ENCODE measurements around the gene STK24. TPM values are rescaled to one million over a fixed set of nuclear protein-coding genes. Genes with fewer than 3 reads are reported as not detected.

Gene STK24
- total RNA-seq, 2 experiments from 2014 or later = 60.4 to 88.7 TPM

- no peaks in the 10 kb centered on the region for H3K79me2 ChIP-seq (ENCODE audit: insufficient read depth, low read depth, low read length)
- peaks cover 16% of the 10 kb centered on the region for H3K4me1 ChIP-seq (ENCODE audit: insufficient read depth, low read length, poor library complexity, severe bottlenecking)
- no peaks in the 10 kb centered on the region for H3K36me3 ChIP-seq (ENCODE audit: insufficient read depth, low read length)
- TF ChIP-seq CTCF (conservative IDR thresholded peaks at IDR 0.05; ENCODE audit: low read length) = no peak
- no peak for TF ChIP-seq EZH2phosphoT487 (IDR thresholded peaks at IDR 0.05; ENCODE audit: borderline replicate concordance, low read depth, low read length)
- no peak overlapping the region for H3K27ac ChIP-seq (ENCODE audit: low read depth, low read length, poor library complexity, severe bottlenecking)
- H3K9me3 ChIP-seq (ENCODE audit: low read length) = no peaks in the 10 kb centered on the region
- H3K4me2 ChIP-seq (ENCODE audit: low read length) = no peak overlapping the region
- POLR2A ChIA-PET = no interaction called here
- intact Hi-C loops (cut with micrococcal nuclease; ENCODE audit: unreplicated experiment) = no loop called here
- BruUV-seq (replicated peaks) = no TSS peak
- DNase-seq (ENCODE audit: low spot score) = no peak
- H2AFZ ChIP-seq (ENCODE audit: low read length) = no peak overlapping the region
- no peaks in the 10 kb centered on the region for H4K20me1 ChIP-seq (ENCODE audit: insufficient read depth, low read length)
- H3K9me2 ChIP-seq (ENCODE audit: insufficient read depth, low read length) = no peaks in the 10 kb centered on the region
- CTCF ChIA-PET (ENCODE audit: unreplicated experiment) = no interaction called here
- H3K4me3 ChIP-seq (ENCODE audit: low read depth, low read length, poor library complexity, severe bottlenecking) = no peak overlapping the region
Observed at GRCh38 chr13:98443800-98444325, 133.0 kb downstream of the STK24 start.

- H3K27ac ChIP-seq (ENCODE audit: low read depth, low read length, poor library complexity, severe bottlenecking) = no peak overlapping the region
- CTCF ChIA-PET (ENCODE audit: unreplicated experiment) = no interaction called here
- no peak for DNase-seq (ENCODE audit: low spot score)
- no peaks in the 10 kb centered on the region for H4K20me1 ChIP-seq (ENCODE audit: insufficient read depth, low read length)
- no peaks in the 10 kb centered on the region for H3K36me3 ChIP-seq (ENCODE audit: insufficient read depth, low read length)
- no peak for TF ChIP-seq EZH2phosphoT487 (IDR thresholded peaks at IDR 0.05; ENCODE audit: borderline replicate concordance, low read depth, low read length)
- no peak for TF ChIP-seq CTCF (conservative IDR thresholded peaks at IDR 0.05; ENCODE audit: low read length)
- H3K4me1 ChIP-seq (ENCODE audit: insufficient read depth, low read length, poor library complexity, severe bottlenecking) = peaks cover 12% of the 10 kb centered on the region
- no peak overlapping the region for H2AFZ ChIP-seq (ENCODE audit: low read length)
- H3K9me2 ChIP-seq (ENCODE audit: insufficient read depth, low read length) = no peaks in the 10 kb centered on the region
- no peaks in the 10 kb centered on the region for H3K9me3 ChIP-seq (ENCODE audit: low read length)
- H3K79me2 ChIP-seq (ENCODE audit: insufficient read depth, low read depth, low read length) = no peaks in the 10 kb centered on the region
- no TSS peak for BruUV-seq (replicated peaks)
- no peak overlapping the region for H3K4me3 ChIP-seq (ENCODE audit: low read depth, low read length, poor library complexity, severe bottlenecking)
- POLR2A ChIA-PET = no interaction called here
- H3K4me2 ChIP-seq (ENCODE audit: low read length) = no peak overlapping the region
- intact Hi-C loops (cut with micrococcal nuclease; ENCODE audit: unreplicated experiment) = no loop called here
Observed at GRCh38 chr13:98443329-98443728, 133.6 kb downstream of the STK24 start.

- CTCF ChIA-PET (ENCODE audit: unreplicated experiment) = no interaction called here
- no peak for TF ChIP-seq EZH2phosphoT487 (IDR thresholded peaks at IDR 0.05; ENCODE audit: borderline replicate concordance, low read depth, low read length)
- TF ChIP-seq CTCF (conservative IDR thresholded peaks at IDR 0.05; ENCODE audit: low read length) = no peak
- H4K20me1 ChIP-seq (ENCODE audit: insufficient read depth, low read length) = no peaks in the 10 kb centered on the region
- POLR2A ChIA-PET = no interaction called here
- H3K4me3 ChIP-seq (ENCODE audit: low read depth, low read length, poor library complexity, severe bottlenecking) = no peak overlapping the region
- no peaks in the 10 kb centered on the region for H3K9me3 ChIP-seq (ENCODE audit: low read length)
- no TSS peak for BruUV-seq (replicated peaks)
- no peak overlapping the region for H3K4me2 ChIP-seq (ENCODE audit: low read length)
- no peak overlapping the region for H3K27ac ChIP-seq (ENCODE audit: low read depth, low read length, poor library complexity, severe bottlenecking)
- no peak for DNase-seq (ENCODE audit: low spot score)
- H3K9me2 ChIP-seq (ENCODE audit: insufficient read depth, low read length) = no peaks in the 10 kb centered on the region
- H3K79me2 ChIP-seq (ENCODE audit: insufficient read depth, low read depth, low read length) = no peaks in the 10 kb centered on the region
- intact Hi-C loops (cut with micrococcal nuclease; ENCODE audit: unreplicated experiment) = no loop called here
- peaks cover 12% of the 10 kb centered on the region for H3K4me1 ChIP-seq (ENCODE audit: insufficient read depth, low read length, poor library complexity, severe bottlenecking)
- H2AFZ ChIP-seq (ENCODE audit: low read length) = no peak overlapping the region
- H3K36me3 ChIP-seq (ENCODE audit: insufficient read depth, low read length) = no peaks in the 10 kb centered on the region
Observed at GRCh38 chr13:98442391-98443230, 134.3 kb downstream of the STK24 start.

Measured in OCI-LY7 (cell line).